SJSA1 (cell line): Measurements from ENCODE around the gene FRMD4A. TPM values are rescaled to one million over a fixed set of nuclear protein-coding genes. Genes with fewer than 3 reads are reported as not detected.
"Not testable (repeated sequence)": the region's sequence is repeated elsewhere in the genome, so short reads cannot be mapped to it uniquely, and the experiment has no call there.

ENCODE experiments used
- DNase-seq, 2 experiments: peaks; one replicate each; pipeline ENCODE4 v3.0.0-alpha.2; 2015 to 2020; ENCODE audit warnings: low spot score in 2 of 2, low read depth in 1 of 2
- H3K27ac ChIP-seq: fragments of 250-450 bp; sonication (Bioruptor Pico); 2 replicates; pipeline ENCODE4 v1.5.1; 2020; ENCODE audit warnings: mild to moderate bottlenecking, moderate library complexity
- H3K27me3 ChIP-seq: fragments of 250-450 bp; sonication (Bioruptor Pico); replicated peaks from 2 replicates; pipeline ENCODE4 v1.5.1; 2020; ENCODE audit warnings: mild to moderate bottlenecking, moderate library complexity
- H3K36me3 ChIP-seq: fragments of 250-450 bp; sonication (Bioruptor Pico); 2 replicates; pipeline ENCODE4 v1.5.1; 2020; ENCODE audit warnings: mild to moderate bottlenecking
- H3K4me1 ChIP-seq: fragments of 250-450 bp; sonication (Bioruptor Pico); replicated peaks from 2 replicates; pipeline ENCODE4 v1.6.1; 2021; ENCODE audit warnings: mild to moderate bottlenecking
- H3K4me3 ChIP-seq: fragments of 250-450 bp; sonication (Bioruptor Pico); 2 replicates; pipeline ENCODE4 v1.5.1; 2020; ENCODE audit warnings: mild to moderate bottlenecking
- H3K9me3 ChIP-seq: fragments of 250-450 bp; sonication (Bioruptor Pico); replicated peaks from 2 replicates; pipeline ENCODE4 v1.5.1; 2020; ENCODE audit warnings: mild to moderate bottlenecking
- total RNA-seq: library from RNA; depleted of rRNA; stranded (reverse); fragments of >200 nt; shearing (Covaris generic); gene quantifications from 2 replicates; pipeline ENCODE4 v1.2.3, GENCODE V29; 2014

FRMD4A gene
- total RNA-seq, 1 experiment from 2014 or later = 6.2 TPM

DNA sequence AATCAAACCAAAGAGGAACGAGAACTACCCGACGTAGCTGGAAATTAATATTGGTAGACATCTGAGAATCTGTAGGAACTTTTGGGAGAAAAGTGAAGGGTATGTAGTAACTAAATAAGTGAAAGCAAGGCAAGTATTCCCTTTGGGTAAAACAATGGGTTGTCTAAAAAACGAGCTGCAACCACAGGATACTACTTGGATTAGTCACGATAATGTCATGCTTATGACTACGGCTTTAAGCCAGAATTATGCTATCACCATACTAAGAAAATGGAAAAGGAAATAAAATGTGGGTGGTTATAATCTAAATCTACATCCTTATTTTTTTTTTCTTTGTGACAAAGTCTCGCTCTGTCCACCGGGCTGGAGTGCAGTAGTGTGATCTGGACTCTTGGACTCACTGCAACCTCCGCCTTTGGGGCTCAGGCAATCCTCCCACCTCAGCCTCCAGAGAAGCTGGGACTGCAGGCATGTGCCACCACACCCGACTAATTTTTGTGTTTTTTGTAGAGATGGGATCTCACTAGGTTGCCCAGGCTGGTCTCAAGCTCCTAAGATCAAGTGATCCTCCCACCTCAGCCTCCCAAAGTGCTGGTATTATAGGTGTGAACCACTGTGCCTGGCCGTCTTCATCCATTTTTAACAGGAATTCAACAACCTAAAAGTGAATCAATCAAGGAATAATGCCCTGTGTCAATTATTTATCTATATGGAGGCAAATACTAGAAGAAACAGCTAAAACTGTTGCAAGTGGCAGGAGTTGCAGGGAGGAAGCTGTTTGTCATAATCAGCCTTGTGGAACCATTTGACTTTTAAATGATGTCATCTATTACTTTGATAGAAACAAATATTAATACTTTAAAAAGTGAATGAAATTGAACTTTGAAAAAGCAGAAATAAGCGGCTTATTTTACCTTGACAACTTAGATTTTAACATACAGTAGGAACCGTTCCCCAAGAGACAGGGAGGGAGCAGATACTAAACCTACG, 554.6 kb downstream of the FRMD4A start:
- H3K27ac ChIP-seq = peak overlapping the region; percentile 39; the same call in 1 of the 2 replicates

DNA sequence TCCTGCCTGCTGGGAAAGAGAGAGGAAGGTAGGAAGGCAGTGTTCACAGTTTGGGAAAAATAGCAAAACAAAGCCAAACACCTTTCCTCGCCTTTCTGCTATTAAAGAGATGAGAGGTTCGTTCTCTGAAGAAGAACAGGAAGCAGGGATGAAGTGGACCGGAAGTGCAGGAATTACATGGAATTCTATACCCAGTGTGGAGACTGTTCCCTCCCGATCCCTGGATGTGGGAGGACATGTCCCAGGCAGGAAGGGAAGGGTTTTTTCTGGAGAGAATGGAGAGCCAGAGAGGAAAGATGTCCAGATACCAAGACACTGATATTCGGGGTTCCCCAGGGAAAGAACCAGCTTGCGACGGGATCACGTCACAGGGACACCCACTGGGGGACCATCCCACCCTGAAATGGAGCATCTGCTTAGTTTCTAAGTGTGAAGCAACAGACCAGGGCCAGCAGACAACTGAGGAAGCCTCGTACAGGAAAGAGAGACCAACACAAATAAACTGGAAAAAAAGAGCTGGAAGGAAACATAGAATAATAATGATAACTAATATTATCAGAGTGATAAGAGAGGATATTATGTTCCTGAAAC, 556.3 kb downstream of the FRMD4A start:
- peaks cover 16% of the 10 kb centered on the region for H3K4me1 ChIP-seq
- no peaks in the 10 kb centered on the region for H3K9me3 ChIP-seq

More for the DNA sequence above, 554.6 kb downstream of the FRMD4A start:
- no peak overlapping the region for H3K4me3 ChIP-seq
- no peaks in the 10 kb centered on the region for H3K9me3 ChIP-seq
- peak in 1 of 2 experiments; percentile 51 for DNase-seq
- H3K36me3 ChIP-seq = no peaks in the 10 kb centered on the region
- no peaks in the 10 kb centered on the region for H3K27me3 ChIP-seq
- H3K4me1 ChIP-seq = peaks cover 16% of the 10 kb centered on the region

DNA sequence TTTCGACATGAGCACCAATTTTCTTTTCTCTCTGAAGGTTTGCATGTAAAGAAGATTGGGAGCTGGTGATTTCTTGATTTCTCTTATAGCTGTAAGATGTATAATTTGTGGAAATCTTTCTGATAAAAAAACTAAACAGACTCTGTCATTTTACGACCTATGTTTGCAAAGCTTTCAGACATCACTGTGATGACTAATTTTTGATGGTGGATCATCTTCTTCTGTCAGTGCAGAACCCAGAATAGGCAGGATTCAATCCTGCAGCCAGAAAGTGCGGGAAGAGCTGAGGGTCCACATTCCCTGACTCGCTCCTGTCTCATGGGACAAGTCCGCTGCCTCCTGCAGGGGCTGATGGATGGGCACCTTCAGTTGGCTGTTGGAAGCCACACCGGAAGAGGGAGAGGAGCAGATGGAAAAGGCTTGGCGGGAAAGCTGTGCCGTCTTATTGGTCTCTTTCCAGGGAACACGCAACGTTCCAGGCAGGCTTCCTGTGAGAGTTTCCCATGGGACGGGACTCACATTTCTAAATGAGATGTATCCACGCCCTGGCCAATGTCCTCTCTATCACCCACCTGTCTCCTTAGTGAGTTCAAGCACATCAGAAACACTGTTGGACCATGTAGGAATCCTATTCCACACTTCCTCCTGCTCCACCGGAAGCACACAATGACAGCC, 557.1 kb downstream of the FRMD4A start:
- H3K36me3 ChIP-seq = no peaks in the 10 kb centered on the region
- no peak overlapping the region for H3K4me3 ChIP-seq
- H3K27ac ChIP-seq = no peak overlapping the region
- no peaks in the 10 kb centered on the region for H3K27me3 ChIP-seq
- DNase-seq = no peak
- H3K9me3 ChIP-seq = no peaks in the 10 kb centered on the region
- H3K4me1 ChIP-seq = peaks cover 16% of the 10 kb centered on the region

More for the DNA sequence above, 556.3 kb downstream of the FRMD4A start:
- Histone ChIP-seq H3K4me3 (no peak overlapping the region), H3K27me3 (no peaks in the 10 kb centered on the region), H3K27ac (no peak overlapping the region), H3K36me3 (no peaks in the 10 kb centered on the region)
- DNase-seq = no peak

DNA sequence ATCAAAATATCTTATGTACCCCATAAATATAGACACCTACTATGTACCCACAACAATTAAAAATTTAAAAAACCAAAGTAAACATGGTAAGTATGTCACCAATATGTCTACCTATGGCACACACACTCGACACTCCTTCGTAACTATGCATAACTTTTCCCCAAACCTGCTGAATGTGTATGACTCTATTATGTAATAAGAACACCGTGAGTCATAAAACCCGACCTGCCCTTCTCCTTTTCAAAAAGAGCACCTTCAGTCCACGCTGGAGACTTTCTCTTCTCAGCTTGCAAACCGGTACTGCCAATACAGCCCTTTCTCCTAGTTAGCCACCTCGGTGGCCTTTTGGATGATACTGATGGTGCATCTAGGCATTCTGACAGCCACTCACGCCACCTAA, 557.7 kb downstream of the FRMD4A start:
- H3K27me3 ChIP-seq = no peaks in the 10 kb centered on the region
- H3K4me1 ChIP-seq = peaks cover 16% of the 10 kb centered on the region
- H3K27ac ChIP-seq = no peak overlapping the region
- DNase-seq = no peak
- no peak overlapping the region for H3K4me3 ChIP-seq
- H3K36me3 ChIP-seq = no peaks in the 10 kb centered on the region
- H3K9me3 ChIP-seq = no peaks in the 10 kb centered on the region

DNA sequence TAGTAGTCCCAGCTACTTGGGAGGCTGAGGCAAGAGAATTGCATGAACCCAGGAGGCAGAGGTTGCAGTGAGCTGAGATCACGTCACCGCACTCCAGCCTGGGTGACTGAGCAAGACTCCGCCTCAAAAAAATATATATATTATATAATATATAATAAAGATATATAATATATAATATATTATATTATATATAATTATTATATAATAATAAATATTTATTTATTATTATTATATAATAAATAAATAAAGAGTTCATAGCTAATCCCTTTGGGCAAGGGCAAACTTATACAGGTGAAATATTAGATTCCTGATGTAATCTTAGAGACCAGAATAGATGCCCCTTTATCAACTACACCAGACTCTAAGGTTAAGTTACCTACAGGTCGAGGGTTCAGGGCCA, 558.7 kb downstream of the FRMD4A start:
- no peaks in the 10 kb centered on the region for H3K27me3 ChIP-seq
- no peak for DNase-seq
- no peaks in the 10 kb centered on the region for H3K36me3 ChIP-seq
- H3K27ac ChIP-seq = no peak overlapping the region
- H3K9me3 ChIP-seq = no peaks in the 10 kb centered on the region
- peaks cover 15% of the 10 kb centered on the region for H3K4me1 ChIP-seq
- H3K4me3 ChIP-seq = no peak overlapping the region

DNA sequence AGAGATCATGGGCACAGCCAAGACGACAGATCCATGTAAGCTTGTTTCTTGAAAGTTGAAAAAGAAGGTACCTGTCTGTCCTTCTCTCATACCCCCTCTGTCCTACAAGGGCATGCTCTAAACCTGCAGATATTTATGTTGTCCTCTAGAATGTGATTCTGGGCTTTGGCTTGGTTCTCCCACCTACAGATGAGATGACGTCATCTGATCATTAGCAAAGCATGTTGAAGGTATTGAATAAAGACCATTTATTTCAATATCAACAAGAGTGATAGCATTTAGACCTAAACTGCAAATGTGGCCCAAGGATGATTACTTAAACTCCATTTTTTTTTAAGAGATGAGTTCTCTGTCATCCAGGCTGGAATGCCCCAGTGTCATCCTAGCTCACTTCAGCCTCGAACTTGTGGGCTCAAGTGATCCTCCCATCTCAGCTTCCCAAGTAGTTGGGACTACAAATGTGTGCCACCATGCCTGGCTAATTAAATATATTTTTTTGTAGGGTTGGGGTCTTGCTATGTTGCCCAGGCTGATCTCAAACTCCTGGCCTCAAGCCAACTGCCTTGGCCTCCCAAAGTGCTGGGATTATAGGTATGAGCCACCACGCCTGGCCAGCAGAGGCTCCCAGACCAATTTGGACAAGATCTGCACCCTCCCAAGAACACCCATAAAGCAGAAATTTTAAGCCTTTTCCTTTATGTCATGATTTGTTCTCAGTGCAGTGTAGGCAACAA, 559.8 kb downstream of the FRMD4A start:
- no peak overlapping the region for H3K27ac ChIP-seq

DNA sequence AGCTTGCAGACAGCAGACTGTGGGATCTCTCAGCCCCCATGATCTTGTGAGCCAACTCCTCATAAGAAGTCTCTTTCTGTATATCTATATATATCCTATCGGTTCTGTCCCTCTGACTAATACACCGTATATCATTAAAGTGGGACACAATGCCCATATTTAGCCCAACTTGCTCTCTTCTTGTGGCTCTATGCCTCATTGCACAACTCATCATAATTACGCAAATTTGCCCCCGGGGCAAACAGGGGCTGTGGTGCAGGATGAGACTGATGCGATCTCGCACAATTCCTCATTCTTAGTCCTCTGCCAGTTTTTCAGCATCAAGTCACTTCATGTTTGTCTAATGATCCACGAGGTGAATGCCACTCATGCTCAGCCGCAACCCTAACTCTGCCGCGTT, 560.8 kb downstream of the FRMD4A start:
- DNase-seq = no peak

More for the DNA sequence above, 559.8 kb downstream of the FRMD4A start:
- H3K4me3 ChIP-seq = no peak overlapping the region
- H3K4me1 ChIP-seq = peaks cover 5% of the 10 kb centered on the region
- no peaks in the 10 kb centered on the region for H3K27me3 ChIP-seq
- H3K36me3 ChIP-seq = no peaks in the 10 kb centered on the region
- H3K9me3 ChIP-seq = no peaks in the 10 kb centered on the region
- no peak for DNase-seq

DNA sequence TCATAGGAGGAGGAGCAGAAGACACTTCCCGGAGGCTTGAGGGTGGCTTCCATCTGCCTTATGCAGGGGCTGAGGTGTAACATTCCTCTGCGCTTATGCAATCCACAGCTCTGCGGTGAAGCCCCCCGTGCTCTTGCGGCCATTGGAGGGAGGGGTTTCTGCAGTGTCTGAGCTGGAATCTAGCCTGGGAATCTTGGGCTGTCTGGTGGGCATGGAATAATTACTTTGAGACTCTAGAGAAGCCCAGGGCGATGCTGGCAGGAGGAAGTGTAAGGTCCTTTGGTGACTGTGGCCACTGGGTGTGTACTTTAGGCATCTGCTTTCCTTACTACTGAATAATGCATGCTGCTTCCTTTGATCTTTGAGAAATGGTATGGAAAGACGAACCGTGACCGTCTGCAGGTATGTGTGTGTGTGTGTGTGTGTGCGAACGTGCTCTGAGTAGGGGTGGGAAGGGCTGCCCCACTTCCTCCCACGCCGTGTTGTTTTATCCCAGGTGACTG, 563.0 kb downstream of the FRMD4A start:
- H3K9me3 ChIP-seq = no peaks in the 10 kb centered on the region
- no peak overlapping the region for H3K27ac ChIP-seq
- no peaks in the 10 kb centered on the region for H3K27me3 ChIP-seq
- no peaks in the 10 kb centered on the region for H3K36me3 ChIP-seq
- H3K4me1 ChIP-seq = no peaks in the 10 kb centered on the region
- DNase-seq = no peak
- H3K4me3 ChIP-seq = no peak overlapping the region

More for the DNA sequence above, 560.8 kb downstream of the FRMD4A start:
- H3K4me1 ChIP-seq = no peaks in the 10 kb centered on the region
- H3K36me3 ChIP-seq = no peaks in the 10 kb centered on the region
- no peak overlapping the region for H3K27ac ChIP-seq
- H3K4me3 ChIP-seq = no peak overlapping the region
- H3K9me3 ChIP-seq = no peaks in the 10 kb centered on the region
- no peaks in the 10 kb centered on the region for H3K27me3 ChIP-seq

DNA sequence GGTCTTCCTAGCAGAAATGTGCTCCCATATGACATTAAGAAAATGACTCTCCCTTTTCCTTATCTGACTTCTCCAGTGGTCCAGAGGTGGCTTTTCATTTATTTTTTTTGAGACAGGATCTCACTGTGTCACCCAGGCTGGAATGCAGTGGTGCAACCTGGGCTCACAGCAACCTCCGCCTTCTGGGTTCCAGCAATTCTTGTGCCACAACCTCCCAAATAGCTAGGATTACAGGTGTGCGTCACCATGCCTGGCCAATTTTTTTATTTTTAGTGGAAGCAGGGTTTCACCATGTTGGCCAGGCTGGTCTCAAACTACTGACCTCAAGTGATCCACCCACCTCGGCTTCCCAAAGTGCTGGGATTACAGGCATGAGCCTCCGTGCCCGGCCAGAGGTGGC, 563.6 kb downstream of the FRMD4A start:
- not testable (repeated sequence) for H3K27ac ChIP-seq, H3K27me3 ChIP-seq, H3K36me3 ChIP-seq, H3K4me3 ChIP-seq, DNase-seq, H3K9me3 ChIP-seq, H3K4me1 ChIP-seq

DNA sequence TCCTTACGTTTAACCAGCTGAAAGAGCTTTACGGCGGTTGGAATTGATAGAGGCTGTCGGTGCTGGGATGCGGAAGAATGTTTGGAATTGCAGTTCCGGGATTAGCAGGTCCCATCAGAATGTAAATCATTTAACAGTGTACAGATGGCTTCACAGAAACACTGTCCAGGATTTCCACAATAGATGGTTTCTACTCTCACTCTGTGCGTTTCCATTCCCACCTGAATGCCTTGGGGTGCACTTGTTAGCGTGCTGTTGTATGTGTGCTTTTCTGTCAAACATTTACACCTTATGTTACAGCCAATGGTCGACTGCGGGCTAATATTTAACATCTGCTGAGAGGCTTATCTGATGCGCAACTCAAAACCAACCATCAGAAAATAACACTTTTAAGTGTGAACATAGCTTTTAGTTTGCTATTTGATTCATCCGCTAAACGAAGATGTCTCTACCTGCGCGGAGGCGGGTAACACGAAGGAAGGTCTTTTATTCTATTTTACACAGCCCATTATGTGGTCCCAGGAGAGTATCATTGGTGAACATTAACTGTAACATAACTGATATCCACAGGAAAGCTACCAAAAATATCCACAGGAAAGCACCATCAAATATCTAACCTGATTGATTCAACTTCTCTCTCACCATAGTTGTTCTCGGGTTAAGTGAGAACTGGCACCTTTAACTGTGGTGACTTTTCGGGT, 564.9 kb downstream of the FRMD4A start:
- H3K9me3 ChIP-seq = no peaks in the 10 kb centered on the region
- H3K36me3 ChIP-seq = no peaks in the 10 kb centered on the region
- no peaks in the 10 kb centered on the region for H3K27me3 ChIP-seq
- no peak overlapping the region for H3K27ac ChIP-seq
- no peak overlapping the region for H3K4me3 ChIP-seq
- no peaks in the 10 kb centered on the region for H3K4me1 ChIP-seq
- no peak for DNase-seq

DNA sequence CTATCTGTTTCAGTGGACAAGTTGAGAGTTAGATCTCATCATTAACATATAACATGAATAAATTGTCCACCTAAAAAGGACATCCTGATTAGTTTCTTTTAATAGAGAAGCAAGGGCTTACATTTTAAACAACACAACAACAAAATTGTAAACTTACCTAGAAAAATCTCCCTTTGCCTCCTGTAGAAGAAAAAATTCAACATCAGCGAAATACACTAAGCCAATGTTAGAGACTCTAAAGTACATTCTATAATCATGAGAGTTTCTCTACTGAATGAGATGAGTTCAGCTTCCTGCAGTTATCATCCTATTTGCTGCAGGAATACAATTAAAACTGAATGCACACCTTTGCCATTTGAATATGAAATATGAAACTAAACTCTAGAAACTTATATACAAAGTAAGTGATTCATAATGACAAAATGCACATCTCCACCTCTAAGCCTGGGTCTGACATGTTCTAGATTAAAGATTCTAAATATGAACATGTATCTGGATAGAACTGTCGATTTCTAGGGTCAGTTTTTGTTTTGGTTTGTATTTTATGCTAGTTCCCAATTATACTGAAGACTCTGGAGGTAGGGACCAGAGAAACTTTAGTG, 569.1 kb downstream of the FRMD4A start:
- Histone ChIP-seq H3K27me3 (no peaks in the 10 kb centered on the region), H3K9me3 (no peaks in the 10 kb centered on the region), H3K36me3 (no peaks in the 10 kb centered on the region), H3K27ac (no peak overlapping the region), H3K4me1 (no peaks in the 10 kb centered on the region), H3K4me3 (no peak overlapping the region)
- no peak for DNase-seq

DNA sequence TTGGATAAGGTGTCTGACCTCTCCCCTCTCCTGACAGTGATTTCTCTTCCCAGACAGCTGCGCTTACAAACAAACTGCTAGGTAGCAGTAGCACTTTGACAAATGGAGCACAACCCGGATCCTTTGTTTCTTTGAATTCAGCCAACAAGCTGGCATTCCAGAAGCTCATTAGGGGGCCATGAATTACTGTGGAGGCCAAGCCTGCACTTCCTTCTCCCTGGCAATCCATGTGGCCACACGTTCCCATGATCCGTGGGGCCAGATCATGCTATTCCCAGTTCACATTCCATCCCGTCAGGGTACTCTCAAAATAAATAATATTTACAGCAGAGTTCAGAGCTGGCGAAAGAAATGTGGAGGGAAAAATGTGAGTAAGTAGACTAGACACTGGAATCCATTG, 571.6 kb downstream of the FRMD4A start:
- no peak for DNase-seq
- Histone ChIP-seq H3K27ac (no peak overlapping the region), H3K36me3 (no peaks in the 10 kb centered on the region), H3K27me3 (no peaks in the 10 kb centered on the region), H3K9me3 (no peaks in the 10 kb centered on the region), H3K4me1 (no peaks in the 10 kb centered on the region), H3K4me3 (no peak overlapping the region)
